ENCODE results near the gene SIN3B. TPM values are rescaled to one million over a fixed set of nuclear protein-coding genes. Genes with fewer than 3 reads are reported as not detected.

Gene SIN3B
- total RNA-seq, 6 donors from 2014 or later, result 38.2 to 385 (median 63.5) TPM

DNA sequence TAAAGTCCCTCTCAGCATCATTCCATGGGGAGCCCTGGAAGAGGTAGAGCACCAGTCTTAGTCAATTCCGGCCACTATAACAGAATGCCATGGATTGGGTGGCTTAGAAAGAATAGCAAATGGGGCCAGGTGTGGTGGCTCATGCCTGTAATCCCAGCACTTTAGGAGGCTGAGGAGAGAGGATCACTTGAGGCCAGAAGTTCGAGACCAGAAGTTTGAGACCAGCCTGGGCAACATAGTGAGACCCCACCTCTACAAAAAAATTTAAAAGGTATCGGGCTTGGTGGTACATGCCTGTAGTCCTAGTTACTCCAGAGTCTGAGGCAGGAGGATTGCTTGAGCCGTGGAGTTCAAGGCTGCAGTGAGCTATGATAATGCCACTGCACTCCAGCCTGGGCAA, 25.0 kb upstream of the SIN3B start:
- Histone ChIP-seq H3K9me3 (no peaks in the 10 kb centered on the region), H3K4me3 (no peak overlapping the region), H3K36me3 (no peaks in the 10 kb centered on the region), H3K4me1 (no peaks in the 10 kb centered on the region), H3K27ac (no peak overlapping the region), H3K27me3 (no peaks in the 10 kb centered on the region)
- ATAC-seq (ENCODE audit: low FRiP score in 2 of 2), result no peak
- TF ChIP-seq CTCF (IDR thresholded peaks at IDR 0.05) (no peak), POLR2A (IDR thresholded peaks at IDR 0.05) (no peak), POLR2AphosphoS5 (IDR thresholded peaks at IDR 0.05) (no peak), EP300 (IDR thresholded peaks at IDR 0.05) (no peak)
- 80 to 83% methylated on average over 4 of the region's 4 CpGs for WGBS, 2 donors
- DNase-seq, result no peak

GRCh38 chr19:16807549-16808284, 21.5 kb upstream of the SIN3B start:
- Histone ChIP-seq H3K4me1 (no peaks in the 10 kb centered on the region), H3K4me3 (no peak overlapping the region), H3K27me3 (no peaks in the 10 kb centered on the region), H3K36me3 (no peaks in the 10 kb centered on the region), H3K9me3 (no peaks in the 10 kb centered on the region), H3K27ac (no peak overlapping the region)
- TF ChIP-seq POLR2A (IDR thresholded peaks at IDR 0.05) (no peak), POLR2AphosphoS5 (IDR thresholded peaks at IDR 0.05) (no peak), CTCF (IDR thresholded peaks at IDR 0.05) (no peak), EP300 (IDR thresholded peaks at IDR 0.05) (no peak)
- no peak for ATAC-seq (ENCODE audit: low FRiP score in 2 of 2)
- DNase-seq, result no peak
- 89 to 96% methylated on average over 24 to 30 of the region's 31 CpGs for WGBS, 2 donors

GRCh38 chr19:16814526-16815100, 14.6 kb upstream of the SIN3B start:
- Histone ChIP-seq H3K4me1 (no peaks in the 10 kb centered on the region), H3K36me3 (no peaks in the 10 kb centered on the region), H3K27me3 (no peaks in the 10 kb centered on the region), H3K4me3 (no peak overlapping the region), H3K27ac (no peak overlapping the region), H3K9me3 (peaks cover 0 to 13% (median 10%) of the 10 kb centered on the region in 4 donors)
- DNase-seq (no peak), ATAC-seq (ENCODE audit: low FRiP score in 2 of 2) (no peak)
- 23 to 40% methylated on average over 1 of the region's 1 CpG for WGBS, 2 donors
- TF ChIP-seq EP300 (IDR thresholded peaks at IDR 0.05) (no peak), POLR2AphosphoS5 (IDR thresholded peaks at IDR 0.05) (no peak), CTCF (IDR thresholded peaks at IDR 0.05) (no peak), POLR2A (IDR thresholded peaks at IDR 0.05) (no peak)

- Histone ChIP-seq H3K27ac (no peak overlapping the region), H3K4me3 (no peak overlapping the region), H3K4me1 (peaks cover 0 to 7% (median 3%) of the 10 kb centered on the region in 4 donors), H3K36me3 (no peaks in the 10 kb centered on the region), H3K9me3 (peaks cover 0 to 3% (median 1%) of the 10 kb centered on the region in 4 donors), H3K27me3 (no peaks in the 10 kb centered on the region)
- ATAC-seq (ENCODE audit: low FRiP score in 2 of 2) (no peak), DNase-seq (no peak)
- WGBS, 2 donors, result 54 to 57% methylated on average over 1 of the region's 1 CpG
- no peak for TF ChIP-seq CTCF (IDR thresholded peaks at IDR 0.05)
- TF ChIP-seq POLR2A (IDR thresholded peaks at IDR 0.05), result no peak
- no peak for TF ChIP-seq POLR2AphosphoS5 (IDR thresholded peaks at IDR 0.05)
- no peak for TF ChIP-seq EP300 (IDR thresholded peaks at IDR 0.05)
Measured at GRCh38 chr19:16820056-16820455, 9.1 kb upstream of the SIN3B start.
